Femur (tissue), 1 donor: ENCODE results near the gene ANO1.

Source experiments
- DNase-seq: peaks from one replicate; pipeline ENCODE4 v3.0.0-alpha.2; 2017

ANO1 gene

GRCh38 chr11:70117567-70118145 is 39.5 kb downstream of the ANO1 start:
- DNase-seq, result no peak

GRCh38 chr11:70118642-70119041 is 40.5 kb downstream of the ANO1 start:
- no peak for DNase-seq

DNA sequence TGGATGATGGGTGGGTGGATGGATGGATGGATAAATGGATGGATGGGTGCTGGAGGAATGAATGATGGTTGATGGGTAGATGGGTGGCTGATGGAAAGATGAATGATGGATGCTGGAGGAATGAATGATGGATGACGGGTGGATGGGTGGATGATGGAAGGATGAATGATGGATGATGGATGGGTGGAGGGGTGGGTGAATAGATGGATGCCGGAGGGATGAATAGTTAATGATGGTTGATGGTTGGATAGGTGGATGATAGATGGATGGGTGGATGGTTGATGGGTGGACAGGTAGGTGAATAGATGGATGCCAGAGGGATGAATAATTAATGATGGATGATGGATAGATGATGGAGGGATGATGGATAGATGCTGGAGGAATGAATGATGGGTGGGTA is 41.4 kb downstream of the ANO1 start:
- DNase-seq, result no peak

- DNase-seq, result no peak
These were observed 42.6 kb downstream of the ANO1 start for GRCh38 chr11:70120674-70121073.

- DNase-seq, result no peak
These were observed 44.5 kb downstream of the ANO1 start for GRCh38 chr11:70122490-70123198.

- no peak for DNase-seq
These were observed 45.6 kb downstream of the ANO1 start for GRCh38 chr11:70123711-70124110.

DNA sequence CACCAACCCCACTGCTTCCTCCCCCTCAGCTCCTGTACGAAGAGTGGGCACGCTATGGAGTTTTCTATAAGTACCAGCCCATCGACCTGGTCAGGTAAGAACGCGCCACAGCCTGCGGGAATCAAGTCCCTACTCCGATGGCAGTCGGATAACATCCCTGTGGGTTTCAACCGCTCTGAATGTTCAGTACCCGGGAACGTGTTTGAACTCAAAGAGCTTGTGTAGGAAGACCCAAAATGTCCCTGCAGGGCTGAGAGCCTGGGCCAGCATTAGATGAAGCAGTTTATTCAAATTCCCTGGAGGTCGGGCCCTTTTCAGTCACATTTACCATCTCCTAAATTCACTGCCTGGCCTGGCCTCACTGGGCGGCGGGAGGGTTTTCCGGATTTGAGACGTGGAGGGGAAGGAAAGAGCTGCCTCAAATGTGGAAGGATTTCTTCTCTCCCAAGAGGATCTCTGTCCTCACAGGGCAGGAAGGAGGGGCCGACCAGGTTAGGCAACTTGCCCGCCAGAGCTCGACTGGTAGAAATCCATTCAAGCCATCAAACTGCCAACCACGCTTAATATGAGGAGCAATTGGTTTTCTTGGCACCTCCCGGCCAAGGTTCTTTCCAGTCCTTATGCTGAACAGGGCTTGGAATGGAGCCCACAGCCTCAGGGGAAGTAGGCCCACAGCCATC is 46.3 kb downstream of the ANO1 start:
- DNase-seq, result no peak

DNA sequence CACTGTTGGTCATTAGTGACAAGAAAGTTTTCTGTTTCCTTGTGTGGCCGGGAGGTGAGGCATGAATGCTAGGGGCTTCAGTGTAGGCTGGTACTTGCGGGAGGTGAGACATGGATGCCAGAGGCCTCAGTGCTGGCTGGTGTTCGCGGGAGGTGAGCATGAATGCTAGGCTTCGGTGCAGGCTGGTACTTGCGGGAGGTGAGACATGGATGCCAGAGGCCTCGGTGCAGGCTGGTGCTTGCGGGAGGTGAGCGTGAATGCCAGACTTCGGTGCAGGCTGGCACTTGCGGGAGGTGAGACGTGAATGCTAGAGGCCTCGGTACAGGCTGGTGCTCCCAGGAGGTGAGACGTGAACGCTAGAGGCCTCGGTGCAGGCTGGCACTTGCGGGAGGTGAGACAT is 48.4 kb downstream of the ANO1 start:
- DNase-seq, result no peak

DNA sequence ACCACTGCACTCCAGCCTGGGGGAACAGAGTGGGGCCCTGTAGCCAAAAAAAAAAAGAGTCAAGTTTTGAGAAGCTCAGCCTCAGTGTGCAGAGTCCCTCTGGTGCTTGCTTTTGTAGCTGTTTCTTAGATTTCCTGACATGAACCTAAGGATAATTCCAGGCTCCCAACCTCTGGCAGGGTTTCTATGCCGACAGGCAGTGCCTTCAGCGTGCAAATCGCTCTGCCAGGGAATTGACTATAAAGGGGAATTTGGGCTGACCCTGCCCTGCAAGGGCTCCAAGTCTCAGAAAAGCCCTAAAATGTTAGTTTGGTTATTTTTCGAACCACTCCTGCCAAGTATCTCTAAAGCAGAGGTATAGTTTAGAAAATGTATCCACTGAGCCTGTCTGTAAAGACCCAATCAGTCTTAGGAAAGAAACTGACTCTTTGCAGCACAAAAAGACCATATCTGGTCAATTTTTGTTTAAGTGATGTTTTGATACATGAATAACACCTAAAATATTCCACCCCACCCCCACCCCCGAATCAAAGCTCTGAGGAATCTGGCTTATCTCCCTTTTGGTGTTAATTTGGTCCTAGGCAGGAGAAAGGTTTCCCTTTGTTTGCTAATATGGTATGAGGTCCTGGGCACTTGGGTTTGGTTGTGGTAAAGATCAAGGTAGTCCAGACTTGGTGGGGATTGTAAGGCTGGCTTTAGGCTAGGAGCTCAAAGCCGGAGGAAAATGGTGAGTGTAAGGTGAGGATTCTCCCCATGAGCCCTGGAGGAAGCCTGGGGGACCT is 49.7 kb downstream of the ANO1 start:
- DNase-seq, result no peak

- DNase-seq, result peak; percentile 59
These were observed 50.4 kb downstream of the ANO1 start for GRCh38 chr11:70128435-70128906.

DNA sequence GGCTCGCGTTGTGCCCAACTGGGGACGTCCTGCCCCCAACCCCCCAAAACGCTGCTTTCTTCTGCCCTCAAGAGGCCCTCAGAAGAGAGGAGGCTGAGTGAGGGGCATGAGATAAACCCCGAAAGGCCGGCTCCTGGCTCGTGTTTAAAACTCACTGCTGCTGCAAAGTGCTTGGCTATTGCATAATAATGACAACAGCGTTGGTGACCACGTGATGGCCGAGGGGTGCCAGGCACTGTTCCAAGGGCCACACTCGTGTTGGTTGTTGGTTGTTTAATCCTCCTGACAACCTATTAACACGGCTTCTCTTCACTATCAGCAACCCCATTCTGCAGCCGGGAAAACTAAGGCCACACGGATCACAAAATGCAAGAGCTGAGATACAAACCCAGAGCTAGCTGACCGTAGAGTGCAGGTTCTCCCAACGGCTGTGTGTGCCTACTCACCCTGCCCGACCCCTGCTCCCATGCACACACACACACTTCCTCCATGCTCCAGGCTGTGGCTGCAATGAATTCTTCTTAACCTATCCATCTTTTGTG is 51.0 kb downstream of the ANO1 start:
- DNase-seq, result no peak

- no peak for DNase-seq
These were observed 52.5 kb downstream of the ANO1 start for GRCh38 chr11:70130636-70131035.

GRCh38 chr11:70131606-70132190 is 53.6 kb downstream of the ANO1 start:
- DNase-seq, result no peak

GRCh38 chr11:70132641-70133040 is 54.5 kb downstream of the ANO1 start:
- DNase-seq, result no peak

- no peak for DNase-seq
These were observed 55.7 kb downstream of the ANO1 start for GRCh38 chr11:70133771-70134335.

DNA sequence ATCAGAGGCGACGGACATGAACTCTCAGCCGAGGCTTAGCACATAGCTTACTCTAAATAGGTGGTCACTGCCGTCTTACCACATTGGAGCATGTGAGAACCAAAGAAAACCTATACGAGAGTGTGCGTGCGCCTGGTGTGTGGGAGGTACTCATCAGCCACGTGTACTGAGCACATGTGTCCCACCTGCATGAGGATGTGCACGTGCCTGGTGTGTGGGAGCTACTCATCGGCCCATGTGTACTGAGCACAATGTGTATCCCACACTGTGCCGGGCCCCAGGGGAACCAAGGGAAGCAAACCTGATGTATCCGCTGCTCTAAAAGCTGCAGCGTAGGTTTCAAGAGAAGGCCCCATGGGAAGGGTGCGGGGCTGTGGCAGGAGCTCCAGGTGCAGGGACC is 56.4 kb downstream of the ANO1 start:
- no peak for DNase-seq

GRCh38 chr11:70135142-70135541 is 57.0 kb downstream of the ANO1 start:
- no peak for DNase-seq

- no peak for DNase-seq
These were observed 57.5 kb downstream of the ANO1 start for GRCh38 chr11:70135625-70136059.

DNA sequence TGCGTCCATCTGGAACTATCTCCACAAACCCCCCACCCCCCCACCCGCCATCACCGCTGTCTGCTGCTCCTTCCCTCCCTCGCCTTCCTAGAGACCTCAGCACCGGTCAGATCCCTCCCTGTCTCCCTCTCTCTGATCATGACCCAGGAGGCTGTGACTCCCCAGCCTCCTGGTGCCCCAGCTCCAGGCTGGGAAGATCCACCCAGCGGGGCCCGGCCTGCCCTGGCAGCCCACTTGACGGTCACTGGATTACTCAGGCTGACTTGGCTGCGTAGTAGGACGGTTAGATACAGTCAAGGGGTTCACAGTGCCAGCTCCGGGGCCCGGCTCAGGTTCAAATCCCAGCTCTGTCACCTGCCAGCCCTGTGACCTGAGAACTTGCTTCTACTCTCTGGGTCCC is 59.3 kb downstream of the ANO1 start:
- DNase-seq, result no peak

GRCh38 chr11:70138403-70138802 is 60.3 kb downstream of the ANO1 start:
- DNase-seq, result no peak

- DNase-seq, result no peak
These were observed 61.8 kb downstream of the ANO1 start for GRCh38 chr11:70139785-70140410.
